ENCODE results near the gene HDAC4.

DNA sequence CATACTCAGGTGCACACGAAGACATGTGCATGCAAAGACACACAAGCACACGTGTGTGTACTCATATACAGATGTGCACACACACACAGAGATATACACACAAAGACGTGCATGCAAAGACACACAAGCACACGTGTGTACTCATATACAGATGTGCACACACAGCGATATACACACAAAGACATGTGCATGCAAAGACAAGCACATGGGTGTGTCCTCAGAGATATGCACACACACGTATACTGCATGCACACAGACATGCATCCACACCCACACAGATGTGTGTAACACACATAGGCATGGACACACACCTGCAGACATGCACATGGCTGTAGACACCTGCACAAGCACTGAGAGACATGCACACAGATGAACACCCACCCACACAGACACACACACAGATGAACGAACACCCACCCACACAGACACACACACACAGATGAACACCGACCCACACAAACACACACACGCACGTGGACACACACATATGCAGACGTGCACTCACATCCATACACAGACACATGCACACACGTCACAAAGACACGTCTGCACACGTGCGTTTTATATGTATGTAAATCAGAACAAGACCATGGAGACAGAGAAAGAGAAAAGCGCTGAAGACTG lies 321.0 kb downstream of the HDAC4 start:
- TF ChIP-seq TAF7 (optimal IDR thresholded peaks at IDR 0.05; ENCODE audit: borderline replicate concordance, low read depth, low read length) (no peak), ASH2L (IDR thresholded peaks at IDR 0.05; ENCODE audit: low read length) (no peak), POLR2AphosphoS5 (IDR thresholded peaks at IDR 0.05; ENCODE audit: low read depth, low read length) (no peak), CEBPB (IDR thresholded peaks at IDR 0.05; ENCODE audit: low read depth, low read length) (no peak), JUND (IDR thresholded peaks at IDR 0.05; ENCODE audit: low read length) (no peak), YY1 (IDR thresholded peaks at IDR 0.05; ENCODE audit: low read depth, low read length) (no peak), POLR2A (IDR thresholded peaks at IDR 0.05; ENCODE audit: control extremely low read depth in 1 of 2, low read depth in 2 of 2, low read length in 2 of 2) (no peak)
- TF ChIP-seq, protein P1, sequence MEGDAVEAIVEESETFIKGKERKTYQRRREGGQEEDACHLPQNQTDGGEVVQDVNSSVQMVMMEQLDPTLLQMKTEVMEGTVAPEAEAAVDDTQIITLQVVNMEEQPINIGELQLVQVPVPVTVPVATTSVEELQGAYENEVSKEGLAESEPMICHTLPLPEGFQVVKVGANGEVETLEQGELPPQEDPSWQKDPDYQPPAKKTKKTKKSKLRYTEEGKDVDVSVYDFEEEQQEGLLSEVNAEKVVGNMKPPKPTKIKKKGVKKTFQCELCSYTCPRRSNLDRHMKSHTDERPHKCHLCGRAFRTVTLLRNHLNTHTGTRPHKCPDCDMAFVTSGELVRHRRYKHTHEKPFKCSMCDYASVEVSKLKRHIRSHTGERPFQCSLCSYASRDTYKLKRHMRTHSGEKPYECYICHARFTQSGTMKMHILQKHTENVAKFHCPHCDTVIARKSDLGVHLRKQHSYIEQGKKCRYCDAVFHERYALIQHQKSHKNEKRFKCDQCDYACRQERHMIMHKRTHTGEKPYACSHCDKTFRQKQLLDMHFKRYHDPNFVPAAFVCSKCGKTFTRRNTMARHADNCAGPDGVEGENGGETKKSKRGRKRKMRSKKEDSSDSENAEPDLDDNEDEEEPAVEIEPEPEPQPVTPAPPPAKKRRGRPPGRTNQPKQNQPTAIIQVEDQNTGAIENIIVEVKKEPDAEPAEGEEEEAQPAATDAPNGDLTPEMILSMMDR (IDR thresholded peaks at IDR 0.05; ENCODE audit: control extremely low read depth in 1 of 3, insufficient read depth in 1 of 3, low read depth in 1 of 3, low read length in 3 of 3) = no peak
- TF ChIP-seq, protein P2, sequence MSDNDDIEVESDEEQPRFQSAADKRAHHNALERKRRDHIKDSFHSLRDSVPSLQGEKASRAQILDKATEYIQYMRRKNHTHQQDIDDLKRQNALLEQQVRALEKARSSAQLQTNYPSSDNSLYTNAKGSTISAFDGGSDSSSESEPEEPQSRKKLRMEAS (IDR thresholded peaks at IDR 0.05) = no peak

Measured in H1 (cell line).